ENCODE data around the gene GTPBP3. TPM values are rescaled to one million over a fixed set of nuclear protein-coding genes. Genes with fewer than 3 reads are reported as not detected.

GTPBP3 gene
- total and polyA plus RNA-seq, 2 of the 13 experiments (the other 11 are each of a cell fraction or from before 2014, with no cell fraction given), result 17.5 to 30.0 TPM

GRCh38 chr19:17305517-17306284 is 31.7 kb upstream of the GTPBP3 start, which contains the start of gene MRPL34 (continued):
- TF ChIP-seq ZNF547 (CRISPR knock-in tag; IDR thresholded peaks at IDR 0.05), result peak; percentile 40; the same call in 1 of the 2 replicates
- TF ChIP-seq ZNF619 (CRISPR knock-in tag; IDR thresholded peaks at IDR 0.05), result 0 out of 2 replicates have a peak, but pooled peaks have one; percentile 22
- TF ChIP-seq ZNF782 (CRISPR knock-in tag; IDR thresholded peaks at IDR 0.05; ENCODE audit: borderline replicate concordance), result peak; percentile 58; the same call in 1 of the 2 replicates
- TF ChIP-seq, protein P1, sequence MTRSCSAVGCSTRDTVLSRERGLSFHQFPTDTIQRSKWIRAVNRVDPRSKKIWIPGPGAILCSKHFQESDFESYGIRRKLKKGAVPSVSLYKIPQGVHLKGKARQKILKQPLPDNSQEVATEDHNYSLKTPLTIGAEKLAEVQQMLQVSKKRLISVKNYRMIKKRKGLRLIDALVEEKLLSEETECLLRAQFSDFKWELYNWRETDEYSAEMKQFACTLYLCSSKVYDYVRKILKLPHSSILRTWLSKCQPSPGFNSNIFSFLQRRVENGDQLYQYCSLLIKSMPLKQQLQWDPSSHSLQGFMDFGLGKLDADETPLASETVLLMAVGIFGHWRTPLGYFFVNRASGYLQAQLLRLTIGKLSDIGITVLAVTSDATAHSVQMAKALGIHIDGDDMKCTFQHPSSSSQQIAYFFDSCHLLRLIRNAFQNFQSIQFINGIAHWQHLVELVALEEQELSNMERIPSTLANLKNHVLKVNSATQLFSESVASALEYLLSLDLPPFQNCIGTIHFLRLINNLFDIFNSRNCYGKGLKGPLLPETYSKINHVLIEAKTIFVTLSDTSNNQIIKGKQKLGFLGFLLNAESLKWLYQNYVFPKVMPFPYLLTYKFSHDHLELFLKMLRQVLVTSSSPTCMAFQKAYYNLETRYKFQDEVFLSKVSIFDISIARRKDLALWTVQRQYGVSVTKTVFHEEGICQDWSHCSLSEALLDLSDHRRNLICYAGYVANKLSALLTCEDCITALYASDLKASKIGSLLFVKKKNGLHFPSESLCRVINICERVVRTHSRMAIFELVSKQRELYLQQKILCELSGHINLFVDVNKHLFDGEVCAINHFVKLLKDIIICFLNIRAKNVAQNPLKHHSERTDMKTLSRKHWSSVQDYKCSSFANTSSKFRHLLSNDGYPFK (CRISPR knock-in tag; IDR thresholded peaks at IDR 0.05; ENCODE audit: borderline replicate concordance), result peak; percentile 51; the same call in 1 of the 2 replicates
- TF ChIP-seq ZNF580 (CRISPR knock-in tag; IDR thresholded peaks at IDR 0.05; ENCODE audit: borderline replicate concordance, low read depth), result 0 out of 2 replicates have a peak, but pooled peaks have one; percentile 67
- TF ChIP-seq ZSCAN20 (CRISPR knock-in tag; IDR thresholded peaks at IDR 0.05; ENCODE audit: borderline replicate concordance), result peak; percentile 69; the same call in 1 of the 2 replicates
- TF ChIP-seq STAG1 (CRISPR knock-in tag; IDR thresholded peaks at IDR 0.05), result peak; percentile 74
- peak; percentile 78 for TF ChIP-seq HNRNPLL (IDR thresholded peaks at IDR 0.05; ENCODE audit: low read depth, low read length, poor library complexity, severe bottlenecking)
- TF ChIP-seq HNF4G (IDR thresholded peaks at IDR 0.05; ENCODE audit: borderline replicate concordance, low read depth, low read length), result no peak
- TF ChIP-seq HNF4G (CRISPR knock-in tag; IDR thresholded peaks at IDR 0.05; ENCODE audit: borderline replicate concordance, low read depth), result no peak
- peak; percentile 46; the same call in 1 of the 2 replicates for TF ChIP-seq MED1 (CRISPR knock-in tag; IDR thresholded peaks at IDR 0.05)
- no peak for TF ChIP-seq ZNF431 (CRISPR knock-in tag; IDR thresholded peaks at IDR 0.05; ENCODE audit: borderline replicate concordance, low read depth)
- no peak for TF ChIP-seq PAX8 (CRISPR knock-in tag; IDR thresholded peaks at IDR 0.05; ENCODE audit: borderline replicate concordance)
- no peak for TF ChIP-seq CHD4 (IDR thresholded peaks at IDR 0.05; ENCODE audit: borderline replicate concordance, low read length)
- TF ChIP-seq, protein P2, sequence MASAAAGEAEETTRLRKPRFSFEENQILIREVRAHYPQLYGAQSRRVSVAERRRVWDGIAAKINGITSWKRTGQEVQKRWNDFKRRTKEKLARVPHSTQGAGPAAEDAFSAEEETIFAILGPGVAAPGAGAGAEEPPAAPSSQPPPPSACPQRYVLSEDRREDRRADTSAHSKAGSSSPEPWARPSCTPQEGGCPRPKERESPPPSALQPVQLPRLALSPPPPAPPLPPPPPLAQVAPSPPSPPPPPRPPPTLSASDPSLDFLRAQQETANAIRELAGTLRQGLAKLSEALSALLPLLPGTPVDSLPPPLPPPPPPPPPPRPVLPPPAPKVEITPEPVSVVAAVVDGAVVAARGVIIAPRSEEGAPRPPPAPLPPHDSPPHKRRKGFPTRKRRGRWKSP (CRISPR knock-in tag; IDR thresholded peaks at IDR 0.05), result peak; percentile 75; the same call in 1 of the 2 replicates
- TF ChIP-seq TRIM24 (CRISPR knock-in tag; IDR thresholded peaks at IDR 0.05), result no peak
- TF ChIP-seq GABPA (IDR thresholded peaks at IDR 0.05; ENCODE audit: low read depth, low read length), result no peak
- TF ChIP-seq GABPA (CRISPR knock-in tag; IDR thresholded peaks at IDR 0.05; ENCODE audit: low read depth), result peak; percentile 70
- peak; percentile 71; the same call in 1 of the 2 replicates for TF ChIP-seq ELF1 (CRISPR knock-in tag; IDR thresholded peaks at IDR 0.05)
- 0 out of 2 replicates have a peak, but pooled peaks have one; percentile 38 for TF ChIP-seq ZNF557 (CRISPR knock-in tag; IDR thresholded peaks at IDR 0.05)
- peak; percentile 33; the same call in 1 of the 2 replicates for TF ChIP-seq HOXA5 (CRISPR knock-in tag; IDR thresholded peaks at IDR 0.05)
- peak; percentile 61; the same call in 1 of the 2 replicates for TF ChIP-seq ZBTB38 (CRISPR knock-in tag; IDR thresholded peaks at IDR 0.05)
- TF ChIP-seq CHCHD3 (CRISPR knock-in tag; IDR thresholded peaks at IDR 0.05), result no peak
